HTR-8/SVneo (cell line): Measurements from ENCODE around the gene NDUFS1.
"Not testable (repeated sequence)": the region's sequence is repeated elsewhere in the genome, so short reads cannot be mapped to it uniquely, and the experiment has no call there.

Experiments used
- DNase-seq: peaks from one replicate; pipeline ENCODE4 v3.0.0; 2011; ENCODE audit warnings: low spot score, mixed read lengths; ENCODE audit not compliant: insufficient read length
- FAIRE-seq: peaks from 2 replicates; lab custom pipeline; 2011; peaks lifted over from hg19 to GRCh38; lab: Jason Lieb, UNC

The NDUFS1 gene

GRCh38 chr2:206077879-206078278 is 81.4 kb downstream of the NDUFS1 start:
- FAIRE-seq, DNase-seq: not testable (repeated sequence)

GRCh38 chr2:206075113-206075512 is 84.1 kb downstream of the NDUFS1 start:
- no peak for FAIRE-seq
- DNase-seq, result no peak

- DNase-seq, result no peak
- FAIRE-seq, result no peak
These were observed 87.4 kb downstream of the NDUFS1 start for GRCh38 chr2:206071807-206072206.

- FAIRE-seq (no peak), DNase-seq (no peak)
These were observed 89.8 kb downstream of the NDUFS1 start for GRCh38 chr2:206069417-206069816.

- DNase-seq (no peak), FAIRE-seq (no peak)
These were observed 91.0 kb downstream of the NDUFS1 start for GRCh38 chr2:206068207-206068606.
